Ascending aorta (tissue), 2 donors: ENCODE data around the gene LYL1. TPM values are rescaled to one million over a fixed set of nuclear protein-coding genes. Genes with fewer than 3 reads are reported as not detected.

Experiments used
- DNase-seq, 2 donors: peaks; one replicate each; pipeline ENCODE4 v3.0.0-alpha.2; 2019; ENCODE audit warnings: low spot score in 2 of 2
- H3K27ac ChIP-seq, 2 donors: fragments of 200-600 bp; sonication (generic); one replicate each; pipeline ENCODE4 v1.5.1; 2016 to 2017; ENCODE audit warnings: mild to moderate bottlenecking in 1 of 2
- H3K27me3 ChIP-seq: fragments of 200-600 bp; sonication (generic); one replicate; pipeline ENCODE4 v1.5.1; 2017
- H3K36me3 ChIP-seq, 2 donors: fragments of 200-600 bp; sonication (generic); one replicate each; pipeline ENCODE4 v1.5.1; 2016
- H3K4me1 ChIP-seq, 2 donors: fragments of 200-600 bp; sonication (generic); one replicate each; pipeline ENCODE4 v1.5.1; 2016 to 2017; ENCODE audit warnings: mild to moderate bottlenecking in 1 of 2
- H3K4me3 ChIP-seq, 2 donors: fragments of 200-600 bp; sonication (generic); one replicate each; pipeline ENCODE4 v1.5.1; 2016 to 2017; ENCODE audit warnings: mild to moderate bottlenecking in 1 of 2
- H3K9me3 ChIP-seq, 2 donors: fragments of 200-600 bp; sonication (generic); one replicate each; pipeline ENCODE4 v1.5.1; 2016
- CTCF ChIP-seq, 3 experiments: fragments of 200-600 bp in 2 of 3; fragments of 450-650 bp in 1 of 3; sonication (generic) in 2 of 3; IDR thresholded peaks; one replicate each; pipeline ENCODE4 v1.5.1; 2016 to 2019; ENCODE audit warnings: antibody characterized with exemption in 3 of 3, mild to moderate bottlenecking in 1 of 3, moderate library complexity in 1 of 3
- intact Hi-C: fragments of 100-400 bp; cut with DNase I; formaldehyde crosslinking; loops from one replicate; pipeline ENCODE4 v1.15.1; 2023
- total RNA-seq: library from RNA; depleted of rRNA; stranded (reverse); fragments of >200 nt; gene quantifications from one replicate; pipeline ENCODE4 v1.1.0, GENCODE V29; 2016

LYL1 gene
- total RNA-seq, 1 donor from 2014 or later = 46.7 TPM

DNA sequence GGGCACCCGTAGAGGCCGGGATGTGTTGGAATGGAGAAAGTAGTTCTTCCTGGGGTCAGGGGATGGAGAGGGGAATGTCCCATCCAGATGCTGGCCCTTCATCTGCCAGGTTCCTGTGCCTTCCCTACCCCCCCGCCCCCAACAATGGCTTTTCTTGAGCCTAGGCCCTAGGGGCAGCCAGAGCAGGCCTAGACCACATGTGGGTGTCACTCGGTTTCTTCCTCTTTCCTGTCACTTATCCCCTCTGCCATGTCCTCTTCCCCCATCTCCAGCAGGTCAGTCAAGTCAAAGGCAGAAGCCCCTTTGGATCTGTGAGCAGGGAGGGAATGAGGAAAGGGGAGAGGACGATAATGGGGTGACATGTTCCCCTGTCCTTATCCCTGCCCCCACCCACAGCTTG is 36.4 kb downstream of the LYL1 start:
- peak overlapping the region in 1 of 2 donors; percentile 27 for H3K4me3 ChIP-seq
- H3K27ac ChIP-seq = peak overlapping the region; percentile 99
- intact Hi-C loops = no loop called here

DNA sequence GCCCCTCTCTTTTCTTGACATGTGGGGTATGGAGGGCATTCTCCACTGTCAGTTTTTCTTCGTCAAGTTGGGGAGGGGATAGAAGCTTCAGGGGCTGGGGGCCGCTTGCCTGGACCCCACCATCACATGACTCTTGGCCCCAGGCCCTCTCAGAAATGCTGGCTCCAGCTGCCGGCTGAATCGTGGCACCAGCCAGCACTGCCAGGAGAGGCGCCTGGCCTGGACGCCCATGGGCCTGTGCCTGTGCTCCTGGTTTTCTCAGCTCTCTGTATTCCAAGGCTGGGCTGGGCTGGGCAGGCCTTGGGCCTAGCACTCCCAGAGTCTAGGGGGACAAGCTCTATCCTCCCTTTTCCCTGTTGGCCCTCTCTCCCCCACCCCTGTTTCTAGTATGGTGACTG is 38.6 kb downstream of the LYL1 start:
- intact Hi-C loops = loop anchor here (2.0 to 5.0 kb wide), 2 partner anchors 15 to 42 kb away; no protein-coding TSS in a partner anchor
- peak overlapping the region; percentile 99 for H3K27ac ChIP-seq
- H3K27me3 ChIP-seq = no peaks in the 10 kb centered on the region
- peaks cover 73 to 96% of the 10 kb centered on the region in 2 donors for H3K4me1 ChIP-seq
- no peak for DNase-seq
- TF ChIP-seq CTCF (IDR thresholded peaks at IDR 0.05) = no peak
- H3K36me3 ChIP-seq = no peaks in the 10 kb centered on the region
- no peaks in the 10 kb centered on the region for H3K9me3 ChIP-seq
- peak overlapping the region in 1 of 2 donors; percentile 65 for H3K4me3 ChIP-seq

More for the DNA sequence above, 36.4 kb downstream of the LYL1 start:
- H3K9me3 ChIP-seq = no peaks in the 10 kb centered on the region
- no peaks in the 10 kb centered on the region for H3K27me3 ChIP-seq
- no peak for TF ChIP-seq CTCF (IDR thresholded peaks at IDR 0.05)
- no peak for DNase-seq
- peaks cover 72 to 95% of the 10 kb centered on the region in 2 donors for H3K4me1 ChIP-seq
- H3K36me3 ChIP-seq = no peaks in the 10 kb centered on the region

GRCh38 chr19:13063461-13064091 is 39.1 kb downstream of the LYL1 start:
- H3K4me1 ChIP-seq = peaks cover 73 to 96% of the 10 kb centered on the region in 2 donors
- no peak for TF ChIP-seq CTCF (IDR thresholded peaks at IDR 0.05)
- peak in 1 of 2 donors; percentile 87 for DNase-seq
- H3K27ac ChIP-seq = peak overlapping the region; percentile 99
- peak overlapping the region in 1 of 2 donors; percentile 65 for H3K4me3 ChIP-seq
- intact Hi-C loops = loop anchor here (2.0 to 5.0 kb wide), 2 partner anchors 15 to 41 kb away; no protein-coding TSS in a partner anchor
- no peaks in the 10 kb centered on the region for H3K9me3 ChIP-seq
- no peaks in the 10 kb centered on the region for H3K27me3 ChIP-seq
- H3K36me3 ChIP-seq = no peaks in the 10 kb centered on the region

DNA sequence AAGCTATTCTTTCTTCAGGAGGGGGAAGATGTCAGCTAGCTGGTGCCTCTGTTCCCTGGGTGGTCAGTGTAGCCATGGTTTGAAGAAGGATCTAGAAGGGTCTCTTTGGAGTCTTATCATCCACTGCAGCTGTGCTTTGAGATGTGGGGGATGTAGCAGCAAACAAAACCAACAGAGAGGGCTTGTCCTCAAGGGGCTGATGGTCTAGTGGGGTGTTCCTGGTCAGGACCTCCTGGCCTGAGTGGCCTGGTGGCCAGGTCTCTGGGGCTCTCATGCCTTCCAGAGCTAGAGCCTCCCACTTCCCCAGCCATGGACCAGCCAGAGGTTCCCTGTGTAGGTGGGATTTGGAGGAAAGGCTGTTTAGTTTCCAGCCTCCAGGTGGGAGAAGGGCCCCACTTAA is 40.3 kb downstream of the LYL1 start:
- H3K4me1 ChIP-seq = peaks cover 76 to 97% of the 10 kb centered on the region in 2 donors
- intact Hi-C loops = loop anchor here (5.0 kb wide), 1 partner anchor 40 kb away; no protein-coding TSS in a partner anchor

More for the DNA sequence above, 40.3 kb downstream of the LYL1 start:
- peak overlapping the region; percentile 99 for H3K27ac ChIP-seq
- H3K4me3 ChIP-seq = peak overlapping the region in 1 of 2 donors; percentile 65
- H3K36me3 ChIP-seq = no peaks in the 10 kb centered on the region
- no peak for DNase-seq
- no peaks in the 10 kb centered on the region for H3K9me3 ChIP-seq
- no peaks in the 10 kb centered on the region for H3K27me3 ChIP-seq
- no peak for TF ChIP-seq CTCF (IDR thresholded peaks at IDR 0.05)
